ENCODE data around the gene NTMT1. TPM values are rescaled to one million over a fixed set of nuclear protein-coding genes. Genes with fewer than 3 reads are reported as not detected.

The NTMT1 gene
- total RNA-seq, 1 experiment from 2014 or later = 84.8 TPM

DNA sequence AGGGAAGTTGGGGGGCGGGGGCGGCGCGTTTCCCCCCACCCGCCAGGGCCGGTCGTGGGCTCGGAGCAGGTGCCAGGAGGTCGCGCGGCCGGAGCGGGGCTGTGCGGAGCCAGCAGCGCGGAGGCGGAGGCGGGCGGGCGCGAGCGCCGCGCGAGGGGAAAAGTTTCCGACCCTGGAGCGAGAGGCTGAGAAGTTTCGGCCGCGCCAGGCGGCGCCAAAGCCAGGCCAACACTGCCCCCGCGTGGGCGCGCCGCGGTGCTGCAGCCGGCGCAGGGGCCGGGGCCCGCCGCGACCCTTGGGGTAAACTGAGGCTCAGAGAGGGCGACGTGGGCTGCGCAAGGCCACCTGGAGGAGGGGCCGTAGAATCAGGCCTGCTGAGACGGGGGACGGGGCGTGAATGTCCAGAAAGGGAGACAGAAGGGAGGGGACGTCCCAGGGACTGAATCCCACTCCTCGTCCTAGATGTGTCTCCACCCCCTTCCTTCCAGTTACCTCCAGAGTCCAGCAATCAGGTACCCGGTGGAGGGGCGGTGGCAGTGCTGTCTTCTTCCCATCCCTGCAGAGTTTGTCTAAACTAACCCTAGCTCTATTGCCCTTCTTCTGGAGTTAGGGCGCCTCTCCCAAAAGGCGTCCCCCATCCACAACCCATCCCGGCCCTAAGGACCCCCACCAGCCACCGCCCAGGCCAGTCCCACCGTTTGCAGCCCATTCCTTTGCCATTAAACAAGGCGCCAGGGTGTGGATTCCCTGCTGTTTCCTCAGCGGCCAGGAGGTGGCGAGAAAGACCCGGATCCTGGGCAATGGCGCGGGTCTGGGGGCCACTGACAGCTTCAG, 15.3 kb upstream of the NTMT1 start (continued):
- TF ChIP-seq EZH2 (IDR thresholded peaks at IDR 0.05) (no peak), SIN3A (IDR thresholded peaks at IDR 0.05; ENCODE audit: low read depth) (no peak), POLR2A (IDR thresholded peaks at IDR 0.05; ENCODE audit: borderline replicate concordance, extremely low read depth, insufficient read depth, insufficient read length) (no peak), SRF (IDR thresholded peaks at IDR 0.05; ENCODE audit: low read depth) (no peak), EZH2phosphoT487 (IDR thresholded peaks at IDR 0.05; ENCODE audit: borderline replicate concordance) (no peak), ELF1 (IDR thresholded peaks at IDR 0.05; ENCODE audit: borderline replicate concordance, low read depth) (no peak), EGR1 (IDR thresholded peaks at IDR 0.05; ENCODE audit: low read depth) (no peak), SP1 (IDR thresholded peaks at IDR 0.05; ENCODE audit: low read depth) (no peak), CBX3 (IDR thresholded peaks at IDR 0.05; ENCODE audit: low read depth) (no peak), ZFX (IDR thresholded peaks at IDR 0.05) (no peak), RAD21 (IDR thresholded peaks at IDR 0.05; ENCODE audit: low read depth) (no peak), TCF7L2 (IDR thresholded peaks at IDR 0.05; ENCODE audit: borderline replicate concordance, extremely low read depth, insufficient read depth, insufficient read length) (no peak)
- TF ChIP-seq, protein P1, sequence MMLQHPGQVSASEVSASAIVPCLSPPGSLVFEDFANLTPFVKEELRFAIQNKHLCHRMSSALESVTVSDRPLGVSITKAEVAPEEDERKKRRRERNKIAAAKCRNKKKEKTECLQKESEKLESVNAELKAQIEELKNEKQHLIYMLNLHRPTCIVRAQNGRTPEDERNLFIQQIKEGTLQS (IDR thresholded peaks at IDR 0.05) = no peak
- TF ChIP-seq, protein P2, sequence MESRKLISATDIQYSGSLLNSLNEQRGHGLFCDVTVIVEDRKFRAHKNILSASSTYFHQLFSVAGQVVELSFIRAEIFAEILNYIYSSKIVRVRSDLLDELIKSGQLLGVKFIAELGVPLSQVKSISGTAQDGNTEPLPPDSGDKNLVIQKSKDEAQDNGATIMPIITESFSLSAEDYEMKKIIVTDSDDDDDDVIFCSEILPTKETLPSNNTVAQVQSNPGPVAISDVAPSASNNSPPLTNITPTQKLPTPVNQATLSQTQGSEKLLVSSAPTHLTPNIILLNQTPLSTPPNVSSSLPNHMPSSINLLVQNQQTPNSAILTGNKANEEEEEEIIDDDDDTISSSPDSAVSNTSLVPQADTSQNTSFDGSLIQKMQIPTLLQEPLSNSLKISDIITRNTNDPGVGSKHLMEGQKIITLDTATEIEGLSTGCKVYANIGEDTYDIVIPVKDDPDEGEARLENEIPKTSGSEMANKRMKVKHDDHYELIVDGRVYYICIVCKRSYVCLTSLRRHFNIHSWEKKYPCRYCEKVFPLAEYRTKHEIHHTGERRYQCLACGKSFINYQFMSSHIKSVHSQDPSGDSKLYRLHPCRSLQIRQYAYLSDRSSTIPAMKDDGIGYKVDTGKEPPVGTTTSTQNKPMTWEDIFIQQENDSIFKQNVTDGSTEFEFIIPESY (IDR thresholded peaks at IDR 0.05; ENCODE audit: extremely low read depth, insufficient replicate concordance, low read length) = peak; percentile 60
- TF ChIP-seq, protein P3, sequence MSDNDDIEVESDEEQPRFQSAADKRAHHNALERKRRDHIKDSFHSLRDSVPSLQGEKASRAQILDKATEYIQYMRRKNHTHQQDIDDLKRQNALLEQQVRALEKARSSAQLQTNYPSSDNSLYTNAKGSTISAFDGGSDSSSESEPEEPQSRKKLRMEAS (IDR thresholded peaks at IDR 0.05) = no peak

Measured in HCT116 (cell line).